ENCODE measurements around the gene PCDHGA1. TPM values are rescaled to one million over a fixed set of nuclear protein-coding genes. Genes with fewer than 3 reads are reported as not detected.

PCDHGA1 gene
- total and polyA plus RNA-seq, 2 donors (not counting 1 experiment from before 2014, with no cell fraction given) = 0.06 to 0.64 TPM

DNA sequence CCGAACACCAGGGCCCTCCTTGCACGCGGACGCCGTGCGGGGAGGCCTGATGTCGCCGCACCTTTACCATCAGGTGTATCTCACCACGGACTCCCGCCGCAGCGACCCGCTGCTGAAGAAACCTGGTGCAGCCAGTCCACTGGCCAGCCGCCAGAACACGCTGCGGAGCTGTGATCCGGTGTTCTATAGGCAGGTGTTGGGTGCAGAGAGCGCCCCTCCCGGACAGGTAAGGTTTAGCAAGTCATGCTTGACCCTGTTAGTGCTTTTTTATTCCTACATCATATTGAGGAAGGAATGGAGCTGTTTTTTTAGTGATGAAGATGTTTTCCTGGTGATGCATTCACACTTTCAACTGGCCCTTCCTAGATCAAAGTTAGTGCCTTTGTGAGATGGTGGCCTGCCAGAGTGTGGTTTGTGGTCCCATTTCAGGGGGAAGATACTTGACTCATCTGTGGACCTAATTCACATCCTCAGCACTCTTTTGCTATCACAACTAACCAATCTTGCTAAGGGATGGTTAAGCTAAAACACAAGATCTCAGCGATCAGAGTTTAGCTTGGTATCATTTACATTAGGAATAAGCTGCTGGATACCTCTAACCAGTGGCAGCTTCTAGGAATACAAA is 148.1 kb downstream of the PCDHGA1 start:
- Histone ChIP-seq H3K79me2 (ENCODE audit: control insufficient read depth, insufficient read depth, low read length) (no peaks in the 10 kb centered on the region), H3K27ac (ENCODE audit: low read length in 2 of 2) (no peak overlapping the region), H3K9me3 (ENCODE audit: control extremely low read depth in 1 of 3, control insufficient read depth in 2 of 3, insufficient read depth in 1 of 3, low read length in 2 of 3) (peaks cover 0 to 13% (median 0%) of the 10 kb centered on the region in 3 donors), H3K9ac (ENCODE audit: low read length) (no peak overlapping the region), H3K27me3 (replicated peaks in 1 of 4; ENCODE audit: control extremely low read depth in 1 of 4, control insufficient read depth in 3 of 4, insufficient read depth in 4 of 4, low read length in 3 of 4) (peaks cover 0 to 52% (median 35%) of the 10 kb centered on the region in 4 experiments), H2AFZ (ENCODE audit: insufficient read depth, low read depth, low read length, poor library complexity, severe bottlenecking) (no peak overlapping the region), H4K20me1 (ENCODE audit: control insufficient read depth, insufficient read depth, low read length, poor library complexity, severe bottlenecking) (no peaks in the 10 kb centered on the region), H3K4me3 (ENCODE audit: control extremely low read depth in 1 of 5, extremely low read depth in 1 of 5, insufficient read depth in 1 of 5, low read depth in 2 of 5, low read length in 4 of 5) (no peak overlapping the region), H3K4me2 (replicated peaks; ENCODE audit: low read depth, low read length, poor library complexity, severe bottlenecking) (no peak overlapping the region), H3K4me1 (ENCODE audit: control insufficient read depth in 2 of 2, insufficient read depth in 2 of 2, low read length in 2 of 2) (peaks cover 23 to 32% of the 10 kb centered on the region in 2 donors), H3K36me3 (replicated peaks in 1 of 2; ENCODE audit: control extremely low read depth in 1 of 2, control insufficient read depth in 1 of 2, extremely low read depth in 1 of 2, insufficient read depth in 2 of 2, low read length in 1 of 2) (no peaks in the 10 kb centered on the region)
- Mint-ChIP-seq H3K4me3 (no peak overlapping the region), H3K27ac (no peak overlapping the region), H3K4me1 (peaks cover 32% of the 10 kb centered on the region), H3K9me3 (ENCODE audit: insufficient read depth) (no peaks in the 10 kb centered on the region), H3K27me3 (peaks cover 57% of the 10 kb centered on the region)
- CTCF ChIA-PET = interaction anchor here (0.6 to 3.8 kb wide), 2 partner anchors 35 to 906 kb away, joined by 3 to 37 read pairs; no protein-coding TSS in a partner anchor
- ATAC-seq (ENCODE audit: low read depth) (no peak), DNase-seq (no peak)
- intact Hi-C loops (cut with micrococcal nuclease) = no loop called here
- WGBS (ENCODE audit: insufficient coverage) = 48% methylated on average over 19 of the region's 20 CpGs
- TF ChIP-seq EZH2 (IDR thresholded peaks at IDR 0.05; ENCODE audit: borderline replicate concordance, insufficient read depth, low read depth, low read length, poor library complexity, severe bottlenecking) = no peak
- TF ChIP-seq, protein P1, sequence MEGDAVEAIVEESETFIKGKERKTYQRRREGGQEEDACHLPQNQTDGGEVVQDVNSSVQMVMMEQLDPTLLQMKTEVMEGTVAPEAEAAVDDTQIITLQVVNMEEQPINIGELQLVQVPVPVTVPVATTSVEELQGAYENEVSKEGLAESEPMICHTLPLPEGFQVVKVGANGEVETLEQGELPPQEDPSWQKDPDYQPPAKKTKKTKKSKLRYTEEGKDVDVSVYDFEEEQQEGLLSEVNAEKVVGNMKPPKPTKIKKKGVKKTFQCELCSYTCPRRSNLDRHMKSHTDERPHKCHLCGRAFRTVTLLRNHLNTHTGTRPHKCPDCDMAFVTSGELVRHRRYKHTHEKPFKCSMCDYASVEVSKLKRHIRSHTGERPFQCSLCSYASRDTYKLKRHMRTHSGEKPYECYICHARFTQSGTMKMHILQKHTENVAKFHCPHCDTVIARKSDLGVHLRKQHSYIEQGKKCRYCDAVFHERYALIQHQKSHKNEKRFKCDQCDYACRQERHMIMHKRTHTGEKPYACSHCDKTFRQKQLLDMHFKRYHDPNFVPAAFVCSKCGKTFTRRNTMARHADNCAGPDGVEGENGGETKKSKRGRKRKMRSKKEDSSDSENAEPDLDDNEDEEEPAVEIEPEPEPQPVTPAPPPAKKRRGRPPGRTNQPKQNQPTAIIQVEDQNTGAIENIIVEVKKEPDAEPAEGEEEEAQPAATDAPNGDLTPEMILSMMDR (IDR thresholded peaks at IDR 0.05) = no peak
- POLR2A ChIA-PET = no interaction called here

DNA sequence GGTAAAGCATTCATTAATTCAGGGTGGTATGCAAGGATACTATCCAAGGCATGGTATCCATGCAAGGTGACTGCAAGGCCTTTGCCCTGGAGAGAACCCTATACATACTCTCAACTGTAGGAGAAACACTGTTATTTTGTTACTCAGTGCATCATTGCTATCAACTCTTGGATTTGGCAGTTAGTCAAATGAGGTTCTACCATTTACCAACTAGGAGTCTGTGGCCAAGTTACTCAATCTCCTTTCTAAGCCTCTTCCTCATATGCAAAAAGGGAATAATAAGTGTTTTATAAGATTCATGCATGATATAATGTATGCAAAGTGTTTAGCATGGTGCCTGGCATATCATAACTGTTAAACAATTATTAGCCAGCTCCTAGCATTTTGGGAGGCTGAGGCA is 149.5 kb downstream of the PCDHGA1 start:
- Histone ChIP-seq H3K79me2 (ENCODE audit: control insufficient read depth, insufficient read depth, low read length) (no peaks in the 10 kb centered on the region), H3K4me3 (ENCODE audit: control extremely low read depth in 1 of 5, extremely low read depth in 1 of 5, insufficient read depth in 1 of 5, low read depth in 2 of 5, low read length in 4 of 5) (no peak overlapping the region), H3K9ac (ENCODE audit: low read length) (no peak overlapping the region), H3K27me3 (replicated peaks in 1 of 4; ENCODE audit: control extremely low read depth in 1 of 4, control insufficient read depth in 3 of 4, insufficient read depth in 4 of 4, low read length in 3 of 4) (peaks cover 0 to 66% (median 45%) of the 10 kb centered on the region in 4 experiments), H3K4me1 (ENCODE audit: control insufficient read depth in 2 of 2, insufficient read depth in 2 of 2, low read length in 2 of 2) (peaks cover 30 to 40% of the 10 kb centered on the region in 2 donors), H3K27ac (ENCODE audit: low read length in 2 of 2) (no peak overlapping the region), H4K20me1 (ENCODE audit: control insufficient read depth, insufficient read depth, low read length, poor library complexity, severe bottlenecking) (no peaks in the 10 kb centered on the region), H3K4me2 (replicated peaks; ENCODE audit: low read depth, low read length, poor library complexity, severe bottlenecking) (no peak overlapping the region), H3K36me3 (replicated peaks in 1 of 2; ENCODE audit: control extremely low read depth in 1 of 2, control insufficient read depth in 1 of 2, extremely low read depth in 1 of 2, insufficient read depth in 2 of 2, low read length in 1 of 2) (no peaks in the 10 kb centered on the region), H2AFZ (ENCODE audit: insufficient read depth, low read depth, low read length, poor library complexity, severe bottlenecking) (no peak overlapping the region), H3K9me3 (ENCODE audit: control extremely low read depth in 1 of 3, control insufficient read depth in 2 of 3, insufficient read depth in 1 of 3, low read length in 2 of 3) (peaks cover 0 to 13% (median 0%) of the 10 kb centered on the region in 3 donors)
- Mint-ChIP-seq H3K4me1 (peaks cover 40% of the 10 kb centered on the region), H3K27me3 (peaks cover 70% of the 10 kb centered on the region), H3K27ac (no peak overlapping the region), H3K9me3 (ENCODE audit: insufficient read depth) (no peaks in the 10 kb centered on the region), H3K4me3 (no peak overlapping the region)
- ATAC-seq (ENCODE audit: low read depth) = no peak
- CTCF ChIA-PET = interaction anchor here (0.7 to 1.4 kb wide), 8 partner anchors 13 to 628 kb away, joined by 3 to 6 read pairs (median 3); no protein-coding TSS in a partner anchor
- intact Hi-C loops (cut with micrococcal nuclease) = no loop called here
- POLR2A ChIA-PET = no interaction called here
- no peak for DNase-seq
- TF ChIP-seq, protein P1 (IDR thresholded peaks at IDR 0.05) = no peak
- no peak for TF ChIP-seq EZH2 (IDR thresholded peaks at IDR 0.05; ENCODE audit: borderline replicate concordance, insufficient read depth, low read depth, low read length, poor library complexity, severe bottlenecking)
